Transverse colon (tissue), 3 donors: ENCODE measurements around the gene OXLD1.

Experiments used
- CTCF ChIP-seq, 5 experiments: fragments of 200-600 bp in 3 of 5; fragments of 450-650 bp in 2 of 5; sonication (generic) in 3 of 5; IDR thresholded peaks; 1 replicate in 2 of 5; 2 replicates in 3 of 5; pipeline ENCODE4 v1.5.1; 2016 to 2017; ENCODE audit warnings: antibody characterized with exemption in 5 of 5, inconsistent platforms in 3 of 5, mild to moderate bottlenecking in 2 of 5, moderate library complexity in 1 of 5
- POLR2A ChIP-seq: fragments of 450-650 bp; IDR thresholded peaks from one replicate; pipeline ENCODE4 v1.6.1; 2016; ENCODE audit warnings: antibody characterized with exemption, mild to moderate bottlenecking, moderate library complexity

GRCh38 chr17:81695211-81695610, 28.8 kb upstream of the OXLD1 start:
- TF ChIP-seq CTCF (IDR thresholded peaks at IDR 0.05) (no peak), POLR2A (no peak)
